GM21825 (cell line): Measurements from ENCODE around the gene NTMT1.
"Not testable (repeated sequence)": the region's sequence is repeated elsewhere in the genome, so short reads cannot be mapped to it uniquely, and the experiment has no call there.

Experiments used
- ATAC-seq: cut with Tn5 transposase; IDR thresholded peaks from one replicate; pipeline ENCODE4 v1.9.1; 2021; ENCODE audit warnings: mild to moderate bottlenecking, moderate library complexity; ENCODE audit not compliant: unreplicated experiment

The NTMT1 gene

DNA sequence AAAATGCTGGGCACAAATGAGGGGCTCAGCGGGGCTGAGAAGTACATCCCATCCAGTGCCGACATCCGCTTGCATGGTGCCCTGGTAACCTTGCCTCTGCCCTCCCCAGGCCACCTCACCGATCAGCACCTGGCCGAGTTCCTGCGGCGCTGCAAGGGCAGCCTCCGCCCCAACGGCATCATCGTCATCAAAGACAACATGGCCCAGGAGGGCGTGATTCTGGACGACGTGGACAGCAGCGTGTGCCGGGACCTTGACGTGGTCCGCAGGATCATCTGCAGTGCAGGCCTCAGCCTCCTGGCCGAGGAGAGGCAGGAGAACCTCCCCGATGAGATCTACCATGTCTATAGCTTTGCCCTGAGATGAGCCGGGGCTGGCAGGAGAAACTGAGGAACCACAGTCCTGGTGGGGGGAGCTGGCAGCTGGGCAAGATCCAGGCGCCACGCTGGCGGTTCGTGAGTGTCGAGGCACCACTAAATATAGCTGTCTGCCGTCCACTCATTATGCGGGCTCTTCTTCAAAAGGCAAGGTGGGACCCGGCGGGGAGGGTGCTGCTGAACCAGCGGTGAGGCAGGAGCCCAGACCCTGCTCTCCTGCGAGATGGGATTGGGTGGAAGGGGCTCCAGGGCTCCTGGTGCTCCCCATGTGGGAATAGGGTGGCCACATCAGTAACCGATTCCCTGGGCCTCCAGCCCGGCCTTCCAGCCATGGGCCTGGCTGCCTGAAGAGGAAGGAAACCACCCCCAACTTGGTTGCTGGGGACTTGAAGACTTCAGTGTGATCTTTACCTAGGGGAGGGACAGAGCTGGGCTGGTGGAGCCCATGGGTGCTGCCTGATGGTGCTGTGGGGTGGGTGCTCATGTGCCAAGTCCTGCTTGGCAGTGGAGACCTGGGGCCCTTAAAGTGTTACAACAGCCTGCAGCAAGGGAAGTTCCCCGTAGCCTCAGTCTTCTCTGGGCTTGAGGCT is 9.4 kb downstream of the NTMT1 start:
- ATAC-seq, result no peak

- ATAC-seq, result not testable (repeated sequence)
Measured at GRCh38 chr9:129636343-129636742, 10.4 kb downstream of the NTMT1 start.

- ATAC-seq, result no peak
Measured at GRCh38 chr9:129637102-129637501, 11.1 kb downstream of the NTMT1 start.

- no peak for ATAC-seq
Measured at GRCh38 chr9:129637673-129638439, 11.9 kb downstream of the NTMT1 start.

DNA sequence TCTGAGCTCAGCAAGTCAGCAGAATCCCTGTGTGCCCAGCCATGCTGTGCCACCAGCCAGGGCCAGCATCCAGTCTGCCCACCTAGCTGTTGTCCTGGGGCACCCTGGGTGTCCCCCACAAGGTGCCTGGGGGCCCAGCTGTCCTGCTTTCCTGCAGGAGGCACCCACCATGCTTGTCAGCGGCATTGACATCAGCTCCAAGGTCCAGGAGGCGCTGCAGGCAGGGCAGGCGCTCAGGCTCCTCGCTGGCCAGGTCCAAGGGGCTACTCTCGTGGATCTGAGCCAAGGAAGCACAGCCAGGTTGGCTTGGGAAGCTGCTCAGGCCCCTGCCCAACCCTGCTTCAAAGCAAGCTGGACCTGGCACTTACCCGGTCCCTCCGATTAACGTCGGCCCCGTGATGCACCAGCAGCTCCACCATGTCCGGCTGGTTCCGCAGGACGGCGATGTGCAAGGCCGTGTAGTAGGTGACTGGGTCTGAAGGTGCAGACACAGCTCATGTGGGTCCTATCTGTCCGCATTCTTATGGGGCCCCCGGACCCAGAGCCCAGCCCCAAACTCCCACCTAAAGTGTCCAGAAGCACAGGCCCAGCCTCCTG is 13.2 kb downstream of the NTMT1 start:
- no peak for ATAC-seq

DNA sequence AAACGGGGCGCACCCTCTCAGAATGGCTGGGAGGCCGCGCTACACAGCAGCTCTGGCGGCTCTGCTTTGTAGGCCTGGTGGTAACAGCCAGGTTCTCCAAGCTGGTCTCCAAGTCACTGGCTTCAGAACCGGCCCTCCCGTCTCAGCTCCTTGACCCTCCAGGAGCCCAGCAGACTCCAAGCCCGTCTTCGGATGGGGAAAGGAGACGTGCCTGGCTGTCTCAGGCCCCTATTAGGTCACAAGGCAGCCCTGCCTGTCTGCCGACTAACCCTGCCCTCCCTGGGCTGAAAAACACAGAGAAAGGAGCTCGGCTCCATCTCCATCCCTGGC is 13.8 kb downstream of the NTMT1 start:
- no peak for ATAC-seq

- ATAC-seq, result no peak
Measured at GRCh38 chr9:129640086-129640870, 14.3 kb downstream of the NTMT1 start.

- no peak for ATAC-seq
Measured at GRCh38 chr9:129640871-129641749, 15.1 kb downstream of the NTMT1 start.

- ATAC-seq, result peak; percentile 86
Measured at GRCh38 chr9:129641750-129642585, 16.0 kb downstream of the NTMT1 start, which contains the start of gene ASB6. TSS of gene ASB6 (minus strand) at chr9:129642151. CDS start at chr9:129641999, 152 bp downstream.

GRCh38 chr9:129643706-129644105 is 17.7 kb downstream of the NTMT1 start:
- ATAC-seq, result no peak

DNA sequence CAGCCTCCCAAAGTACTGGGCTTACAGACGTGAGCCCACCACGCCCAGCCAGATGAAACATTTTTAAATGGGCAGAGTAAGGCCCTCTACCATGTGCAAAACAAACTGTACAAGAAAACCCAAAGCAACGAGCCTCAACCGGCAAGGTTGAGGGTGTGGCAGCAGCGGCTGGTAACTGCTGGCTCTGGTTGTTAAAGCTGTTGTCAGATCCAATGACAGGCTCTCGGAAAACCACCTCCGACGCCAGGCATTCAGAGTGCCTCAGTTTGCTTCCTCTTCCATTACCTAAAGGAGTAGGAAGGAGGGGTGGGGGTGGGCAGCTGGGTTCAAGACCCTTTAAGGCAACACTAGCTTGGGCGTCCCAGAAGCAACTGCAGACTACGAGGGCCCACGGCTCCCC is 18.4 kb downstream of the NTMT1 start:
- ATAC-seq, result no peak

DNA sequence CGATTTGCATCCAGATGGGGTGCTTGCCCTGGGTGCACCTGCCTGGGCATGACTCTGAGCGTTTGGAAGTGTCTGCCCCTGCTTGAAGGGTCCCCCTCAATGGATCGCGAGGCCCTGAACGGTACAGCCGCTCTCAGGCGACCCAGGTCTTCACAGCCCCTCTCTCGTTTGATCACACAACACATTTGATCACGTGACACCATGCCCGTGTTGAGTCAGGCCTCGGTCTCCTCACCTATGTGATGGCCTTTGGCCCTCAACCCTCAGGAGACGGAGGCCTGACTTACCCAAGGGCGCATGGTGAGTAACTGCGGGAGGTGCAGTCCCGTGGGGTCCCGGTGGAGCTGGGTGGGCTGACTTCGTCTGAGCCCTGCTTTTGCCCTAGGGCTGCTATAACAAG is 18.9 kb downstream of the NTMT1 start:
- ATAC-seq, result no peak

GRCh38 chr9:129646252-129646651 is 20.3 kb downstream of the NTMT1 start:
- ATAC-seq, result no peak

- ATAC-seq, result no peak
Measured at GRCh38 chr9:129646654-129647053, 20.7 kb downstream of the NTMT1 start.

GRCh38 chr9:129647635-129648034 is 21.7 kb downstream of the NTMT1 start:
- no peak for ATAC-seq

DNA sequence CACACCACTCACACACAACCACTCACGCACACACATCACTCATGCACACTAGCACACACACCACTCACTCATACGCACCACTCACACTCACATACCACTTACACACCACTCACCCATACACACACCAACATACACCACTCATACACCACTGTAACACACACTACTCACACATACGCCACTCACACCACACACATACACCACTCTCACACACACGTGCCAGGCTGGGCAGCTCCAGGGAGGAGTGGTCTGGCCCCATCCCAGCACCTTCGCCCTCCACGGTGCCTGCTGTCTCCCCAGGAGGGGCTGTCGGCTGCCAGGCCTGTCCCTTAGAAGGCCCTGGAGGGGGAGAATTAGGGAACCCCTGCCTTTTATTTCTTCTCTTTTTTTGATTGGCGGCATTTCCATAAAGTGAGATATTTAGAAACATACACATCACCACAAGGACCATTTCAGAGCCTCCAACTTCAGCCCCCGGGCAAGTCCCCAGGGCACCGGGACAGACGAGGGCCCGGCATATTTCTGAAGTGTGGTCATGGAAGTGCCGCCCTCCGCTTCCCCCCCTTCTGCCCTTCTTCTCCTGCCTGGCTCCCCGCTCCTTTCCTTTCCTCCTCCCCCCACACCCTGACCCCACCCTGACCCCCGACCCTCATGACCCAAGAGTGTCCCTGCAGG is 22.3 kb downstream of the NTMT1 start:
- no peak for ATAC-seq

GRCh38 chr9:129648764-129649115 is 22.8 kb downstream of the NTMT1 start:
- ATAC-seq, result no peak
